SIG-M5 treated with dmso at 0.1 percent for 504 hours (cell line): ENCODE measurements around the gene KCNIP1.

Experiments used
- DNase-seq: peaks from one replicate; lab custom pipeline; 2025; ENCODE audit not compliant: unreplicated experiment; lab: John Stamatoyannopoulos, UW

The KCNIP1 gene

DNA sequence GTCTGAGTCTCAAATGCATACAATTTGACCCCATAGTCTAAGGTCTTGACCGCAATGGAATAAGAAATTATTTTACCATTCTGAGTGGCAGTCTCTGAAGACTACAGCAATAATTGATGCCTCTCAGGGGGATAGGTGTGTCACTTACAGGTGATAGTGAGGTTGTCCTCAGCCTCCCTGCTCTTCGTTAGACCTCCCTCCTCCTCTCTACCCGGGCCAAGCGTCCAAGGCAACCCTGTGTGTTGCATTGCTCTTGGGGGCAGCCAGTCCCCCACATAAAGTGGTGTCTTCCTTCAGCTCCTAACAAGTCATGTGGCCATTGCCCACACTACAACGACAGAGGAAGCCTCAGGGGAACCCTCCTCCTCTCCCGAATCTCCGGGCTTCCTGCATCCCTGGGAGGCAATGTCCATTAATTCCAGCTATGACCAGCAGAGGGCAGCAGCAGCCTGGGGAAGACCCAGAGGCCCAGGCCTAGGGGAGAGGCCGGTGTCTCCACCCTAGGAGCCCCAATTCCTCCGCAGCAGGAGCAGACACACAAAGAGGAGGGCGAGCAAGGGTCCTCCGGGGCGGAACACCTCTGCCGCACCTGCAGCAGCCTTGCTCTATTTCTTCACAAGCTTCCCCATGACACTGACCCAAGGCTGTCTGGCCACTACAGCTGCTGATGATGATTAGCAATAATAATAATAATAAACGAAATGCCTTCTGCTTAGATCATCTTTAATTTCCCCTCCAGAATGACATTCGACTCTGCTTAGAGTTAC is 134.8 kb downstream of the KCNIP1 start:
- peak; percentile 55 for DNase-seq

GRCh38 chr5:170639221-170639925 is 135.6 kb downstream of the KCNIP1 start:
- DNase-seq = no peak

DNA sequence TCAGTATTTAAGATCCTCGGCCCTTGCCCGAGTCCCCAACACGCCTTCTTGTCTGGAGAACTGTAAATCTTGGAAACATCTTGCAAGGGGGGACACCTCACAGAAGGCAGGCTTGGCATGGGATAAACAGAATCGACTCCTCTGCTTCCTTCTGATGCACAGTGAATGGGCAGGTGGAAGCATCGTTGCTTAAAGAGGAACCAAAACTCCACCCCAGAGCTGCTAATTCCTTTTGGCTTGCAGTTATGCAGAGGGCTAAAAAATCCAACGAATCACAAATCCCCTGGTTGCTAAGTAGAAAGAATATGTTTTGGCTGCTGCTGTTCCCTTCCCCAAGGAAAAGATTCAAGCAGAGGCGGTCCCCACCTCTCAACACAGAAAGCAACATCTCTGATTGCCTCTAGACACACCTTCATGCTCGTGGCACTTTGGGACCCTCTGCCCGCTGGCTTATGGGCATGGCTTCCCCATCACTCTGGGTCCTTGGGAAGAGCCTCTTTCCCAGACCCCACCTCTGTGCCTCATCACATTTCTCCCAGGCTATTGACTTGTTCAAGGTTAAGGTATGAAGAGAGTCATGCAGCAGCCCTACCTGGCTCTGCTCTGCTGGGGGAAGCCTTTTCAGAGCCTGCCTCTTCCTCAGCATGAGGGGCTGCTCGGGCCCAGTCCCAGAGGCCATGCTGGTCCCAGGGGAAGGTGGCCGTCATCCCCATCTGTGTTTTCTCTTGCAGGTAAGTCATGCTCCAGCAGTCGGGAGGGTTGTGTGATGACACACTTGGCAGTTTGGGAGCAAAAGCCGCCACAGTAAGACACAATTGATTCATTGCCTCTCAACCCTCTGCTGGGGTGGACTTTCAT is 137.1 kb downstream of the KCNIP1 start:
- DNase-seq = peak; percentile 11

GRCh38 chr5:170641589-170642031 is 137.8 kb downstream of the KCNIP1 start:
- DNase-seq = no peak

- no peak for DNase-seq
Observed at GRCh38 chr5:170642066-170642735, 138.4 kb downstream of the KCNIP1 start.

GRCh38 chr5:170642776-170643436 is 139.1 kb downstream of the KCNIP1 start:
- DNase-seq = no peak

DNA sequence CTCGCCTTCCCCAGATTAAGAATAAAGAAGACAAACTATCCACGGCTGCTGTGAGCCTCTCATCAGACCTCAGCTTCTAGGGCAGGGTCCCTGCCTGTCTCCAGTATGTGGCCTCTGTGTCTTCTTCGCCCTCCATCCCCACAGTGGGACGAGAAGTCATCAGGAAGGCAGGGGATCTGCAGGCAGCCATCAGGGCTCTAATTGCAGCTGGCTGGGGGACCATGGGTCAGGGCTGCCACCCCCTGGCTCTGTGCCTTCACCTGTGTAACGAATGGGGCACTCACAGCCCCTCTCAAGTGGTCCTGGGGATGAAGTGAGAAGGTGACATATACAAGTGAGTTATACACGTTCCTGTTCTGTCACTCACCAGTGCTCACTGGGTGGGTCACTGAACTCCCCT is 139.8 kb downstream of the KCNIP1 start:
- DNase-seq = no peak

- DNase-seq = no peak
Observed at GRCh38 chr5:170644501-170644900, 140.7 kb downstream of the KCNIP1 start.

GRCh38 chr5:170648541-170648940 is 144.7 kb downstream of the KCNIP1 start:
- DNase-seq = no peak

DNA sequence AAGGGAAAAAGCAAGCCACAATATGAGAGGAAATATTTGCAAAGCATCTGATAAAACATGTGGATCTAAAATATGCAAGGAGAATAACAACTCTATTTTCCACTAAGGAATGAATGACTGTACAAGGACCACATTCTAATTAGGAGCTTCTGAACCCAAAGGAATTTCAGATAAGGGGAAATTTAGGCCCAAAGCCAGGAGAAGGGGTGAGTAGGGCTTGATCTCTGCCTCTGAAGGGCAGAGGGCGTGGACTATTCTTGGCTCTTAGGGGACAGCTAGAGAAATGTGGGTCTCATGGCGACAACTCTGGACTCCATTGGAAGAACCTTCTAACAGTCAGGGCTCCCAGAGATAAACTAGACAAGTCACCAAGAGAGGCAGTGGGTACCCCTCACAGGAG is 147.0 kb downstream of the KCNIP1 start:
- no peak for DNase-seq

- no peak for DNase-seq
Observed at GRCh38 chr5:170651604-170652277, 147.9 kb downstream of the KCNIP1 start.

DNA sequence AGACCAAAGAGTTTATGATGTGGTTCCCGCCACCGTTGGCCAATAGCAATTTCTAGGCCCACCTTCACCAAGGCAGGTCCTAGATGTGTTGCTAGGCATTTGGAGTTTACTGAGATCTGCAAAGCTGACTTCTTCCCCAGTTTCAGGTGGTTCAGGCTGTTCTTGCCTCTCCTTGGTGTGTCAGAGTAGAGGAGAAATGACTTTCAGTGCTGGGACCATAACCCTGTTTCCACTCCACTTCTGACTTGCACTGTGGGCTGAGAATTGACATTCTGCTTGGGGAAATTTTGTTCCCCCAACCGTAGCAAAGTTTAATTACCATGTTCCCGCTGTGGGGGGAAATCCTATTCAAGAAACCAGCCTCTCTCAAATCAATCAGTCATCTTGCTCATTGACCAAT is 151.7 kb downstream of the KCNIP1 start:
- no peak for DNase-seq

DNA sequence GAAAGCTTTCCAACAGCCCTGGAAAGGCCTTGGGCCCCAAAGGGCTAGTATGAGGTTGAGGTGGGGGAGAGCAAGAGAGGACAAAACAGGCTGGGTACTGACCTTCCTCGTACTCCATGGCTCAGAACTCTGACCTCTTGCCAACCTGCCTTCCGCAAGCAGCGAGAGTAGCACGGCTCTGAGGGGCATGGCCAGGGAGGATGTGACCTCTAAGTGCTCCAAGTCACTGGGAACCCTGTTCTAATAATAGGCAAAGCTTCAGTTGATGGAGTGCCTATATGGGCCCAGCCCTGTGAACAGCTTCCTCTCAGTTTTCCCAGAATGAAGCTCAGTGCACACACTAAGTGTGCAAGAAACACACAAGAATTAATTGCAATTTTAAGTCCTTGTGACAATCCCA is 152.1 kb downstream of the KCNIP1 start:
- no peak for DNase-seq

DNA sequence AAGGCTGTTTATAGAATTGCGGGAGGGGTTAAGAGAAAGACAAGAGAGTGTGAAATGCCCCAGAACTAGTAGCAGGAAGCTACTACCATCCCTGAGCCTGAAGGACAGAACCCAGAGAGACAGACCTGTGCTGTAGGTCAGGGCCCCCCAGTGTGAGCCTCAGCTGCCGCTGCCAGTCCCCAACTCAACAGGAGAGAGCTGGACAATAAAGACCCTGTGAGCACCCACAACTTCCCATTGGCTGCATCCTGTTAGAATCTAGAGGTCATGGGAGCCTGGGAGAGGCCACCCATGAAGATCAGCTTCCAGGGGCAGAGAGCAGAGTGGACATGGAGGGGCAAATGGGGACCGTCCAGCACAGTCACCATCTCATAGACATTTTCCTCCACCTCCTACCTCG is 152.5 kb downstream of the KCNIP1 start:
- no peak for DNase-seq

GRCh38 chr5:170660531-170660930 is 156.7 kb downstream of the KCNIP1 start:
- DNase-seq = no peak

DNA sequence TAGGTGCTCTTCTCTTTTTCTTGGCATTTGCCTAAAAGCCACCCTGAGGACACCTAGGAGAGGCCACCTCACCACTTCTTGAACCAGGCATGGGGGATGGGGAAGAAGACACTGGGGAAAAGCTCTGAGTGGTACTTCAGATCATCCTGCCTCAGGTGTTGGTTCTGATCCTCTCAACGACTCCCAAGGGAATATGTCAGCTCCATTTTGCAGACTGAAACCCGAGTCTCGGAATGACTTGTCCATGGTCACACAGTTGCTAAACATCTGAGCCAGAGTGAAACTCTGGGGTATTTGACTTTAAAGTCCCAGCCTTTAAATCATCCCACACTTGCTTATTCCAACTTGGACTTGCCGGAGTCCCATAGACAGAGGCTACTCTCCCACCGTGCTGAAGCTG is 159.1 kb downstream of the KCNIP1 start:
- DNase-seq = no peak

- DNase-seq = no peak
Observed at GRCh38 chr5:170678811-170679210, 175.0 kb downstream of the KCNIP1 start.

DNA sequence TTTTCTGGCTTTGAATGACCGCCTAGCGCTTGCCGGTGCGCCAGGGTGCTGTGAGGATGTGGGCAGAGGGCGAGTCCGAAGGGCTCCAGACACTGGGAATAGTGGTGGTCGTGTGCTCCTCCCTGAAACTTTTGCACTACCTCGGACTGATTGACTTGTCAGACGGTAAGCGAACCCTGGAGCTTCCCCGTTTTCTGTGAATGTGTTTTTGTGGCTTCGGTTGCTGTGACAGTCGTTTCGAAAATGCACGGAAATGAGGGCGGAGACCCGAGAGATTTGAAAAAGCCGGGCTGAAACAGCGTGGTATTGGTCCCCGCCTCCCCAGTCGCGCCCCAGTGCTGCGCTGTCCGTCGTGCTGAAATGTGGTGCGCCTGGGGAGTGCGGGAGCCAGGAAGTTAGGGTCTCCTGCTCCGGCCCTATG is 177.2 kb downstream of the KCNIP1 start:
- peak; percentile 61 for DNase-seq

- DNase-seq = no peak
Observed at GRCh38 chr5:170691657-170692056, 187.8 kb downstream of the KCNIP1 start.

GRCh38 chr5:170693701-170694100 is 189.9 kb downstream of the KCNIP1 start:
- DNase-seq = no peak
